ENCODE results near the gene ZNF804B. TPM values are rescaled to one million over a fixed set of nuclear protein-coding genes. Genes with fewer than 3 reads are reported as not detected.

The ZNF804B gene
- total and polyA plus RNA-seq, 12 donors: 0.07 TPM; not detected in 11

GRCh38 chr7:89012016-89012415, 252.5 kb downstream of the ZNF804B start:
- no peak for DNase-seq
- 80 to 85% methylated on average over 5 of the region's 5 CpGs for WGBS, 2 donors
- intact Hi-C loops (cut with DNase I): no loop called here

GRCh38 chr7:89017695-89018094, 258.2 kb downstream of the ZNF804B start:
- intact Hi-C loops (cut with DNase I): no loop called here
- H3K4me1 ChIP-seq: no peaks in the 10 kb centered on the region
- H3K9me3 ChIP-seq: peaks cover 0 to 34% (median 0%) of the 10 kb centered on the region in 11 donors
- no peak overlapping the region for H3K4me3 ChIP-seq
- DNase-seq (no peak), ATAC-seq (no peak)
- H3K27ac ChIP-seq: no peak overlapping the region
- H3K27me3 ChIP-seq: no peaks in the 10 kb centered on the region
- no peak for TF ChIP-seq CTCF (IDR thresholded peaks at IDR 0.05)
- no peaks in the 10 kb centered on the region for H3K36me3 ChIP-seq
- 81% methylated on average over 3 of the region's 3 CpGs for WGBS, 2 donors

More at GRCh38 chr7:89012016-89012415, 252.5 kb downstream of the ZNF804B start:
- no peaks in the 10 kb centered on the region for H3K36me3 ChIP-seq
- H3K27ac ChIP-seq: no peak overlapping the region
- ATAC-seq: no peak
- H3K4me3 ChIP-seq: no peak overlapping the region
- peaks cover 0 to 36% (median 0%) of the 10 kb centered on the region in 11 donors for H3K9me3 ChIP-seq
- TF ChIP-seq CTCF (IDR thresholded peaks at IDR 0.05): no peak
- H3K4me1 ChIP-seq: no peaks in the 10 kb centered on the region
- H3K27me3 ChIP-seq: no peaks in the 10 kb centered on the region

- no peaks in the 10 kb centered on the region for H3K4me1 ChIP-seq
- H3K36me3 ChIP-seq: no peaks in the 10 kb centered on the region
- H3K27ac ChIP-seq: no peak overlapping the region
- WGBS, 2 donors: 10 to 18% methylated on average over 1 of the region's 1 CpG
- no peak for ATAC-seq
- no peak for DNase-seq
- H3K9me3 ChIP-seq: peaks cover 0 to 29% (median 0%) of the 10 kb centered on the region in 11 donors
- intact Hi-C loops (cut with DNase I): no loop called here
- no peak overlapping the region for H3K4me3 ChIP-seq
- TF ChIP-seq CTCF (IDR thresholded peaks at IDR 0.05): no peak
- no peaks in the 10 kb centered on the region for H3K27me3 ChIP-seq
These were observed 262.2 kb downstream of the ZNF804B start for GRCh38 chr7:89021741-89022140.

- no peak for ATAC-seq
- no peaks in the 10 kb centered on the region for H3K27me3 ChIP-seq
- no peak overlapping the region for H3K27ac ChIP-seq
- no peaks in the 10 kb centered on the region for H3K36me3 ChIP-seq
- TF ChIP-seq CTCF (IDR thresholded peaks at IDR 0.05): no peak
- H3K9me3 ChIP-seq: peaks cover 0 to 21% (median 0%) of the 10 kb centered on the region in 11 donors
- DNase-seq: no peak
- H3K4me1 ChIP-seq: no peaks in the 10 kb centered on the region
- no peak overlapping the region for H3K4me3 ChIP-seq
- intact Hi-C loops (cut with DNase I): no loop called here
These were observed 263.7 kb downstream of the ZNF804B start for GRCh38 chr7:89023206-89023605.
